Type B pancreatic cell (in vitro differentiated cells): ENCODE data around the gene MGAT5. TPM values are rescaled to one million over a fixed set of nuclear protein-coding genes. Genes with fewer than 3 reads are reported as not detected.

ENCODE experiments used
- DNase-seq: peaks from one replicate; pipeline ENCODE4 v3.0.0; 2021; ENCODE audit warnings: mixed read lengths; ENCODE audit not compliant: unreplicated experiment; ENCODE audit errors: extremely low spot score
- H3K27ac Mint-ChIP-seq: 2 replicates; pipeline ENCODE4 v1.8.0; 2021; ENCODE audit warnings: mild to moderate bottlenecking, mixed read lengths
- H3K27me3 Mint-ChIP-seq: 2 replicates; pipeline ENCODE4 v1.8.0; 2021; ENCODE audit warnings: mixed read lengths
- H3K36me3 Mint-ChIP-seq: 2 replicates; pipeline ENCODE4 v1.8.0; 2021; ENCODE audit warnings: mixed read lengths
- H3K4me1 Mint-ChIP-seq: one replicate; pipeline ENCODE4 v1.8.0; 2021; ENCODE audit warnings: mixed read lengths; ENCODE audit not compliant: unreplicated experiment
- H3K4me3 Mint-ChIP-seq: 2 replicates; pipeline ENCODE4 v1.8.0; 2021; ENCODE audit warnings: mild to moderate bottlenecking, mixed read lengths
- H3K9me3 Mint-ChIP-seq: 2 replicates; pipeline ENCODE4 v1.8.0; 2021; ENCODE audit warnings: mixed read lengths
- total RNA-seq: library from RNA; stranded (reverse); gene quantifications from 2 replicates; pipeline ENCODE4 v1.2.1, GENCODE V29; 2021; ENCODE audit warnings: low replicate concordance
- TF ChIP-seq, protein P1 (sequence below): fragments of 200-600 bp; sonication (generic); conservative IDR thresholded peaks from 2 replicates; pipeline ENCODE4 v1.5.0; 2021; ENCODE audit warnings: antibody characterized with exemption, mild to moderate bottlenecking

The MGAT5 gene
- total RNA-seq, 1 donor from 2014 or later = 37.2 TPM

DNA sequence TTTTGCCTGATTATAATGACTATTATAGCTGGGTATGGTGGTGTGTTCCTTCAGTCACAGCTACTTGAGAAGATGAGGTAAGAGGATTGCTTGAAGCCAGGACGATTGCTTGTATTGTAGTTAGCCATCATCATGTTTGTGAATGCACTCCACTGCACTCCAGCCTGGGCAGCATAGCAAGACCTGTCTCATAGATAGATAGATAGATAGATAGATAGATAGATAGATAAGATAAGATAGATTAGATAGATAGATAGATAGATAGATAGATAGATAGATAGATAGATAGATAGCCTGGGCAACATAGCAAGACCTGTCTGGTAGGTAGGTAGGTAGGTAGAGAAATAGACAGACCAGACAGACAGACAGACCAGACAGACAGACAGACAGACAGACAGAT, 127.3 kb downstream of the MGAT5 start:
- H3K4me3 Mint-ChIP-seq = no peak overlapping the region
- DNase-seq = no peak

DNA sequence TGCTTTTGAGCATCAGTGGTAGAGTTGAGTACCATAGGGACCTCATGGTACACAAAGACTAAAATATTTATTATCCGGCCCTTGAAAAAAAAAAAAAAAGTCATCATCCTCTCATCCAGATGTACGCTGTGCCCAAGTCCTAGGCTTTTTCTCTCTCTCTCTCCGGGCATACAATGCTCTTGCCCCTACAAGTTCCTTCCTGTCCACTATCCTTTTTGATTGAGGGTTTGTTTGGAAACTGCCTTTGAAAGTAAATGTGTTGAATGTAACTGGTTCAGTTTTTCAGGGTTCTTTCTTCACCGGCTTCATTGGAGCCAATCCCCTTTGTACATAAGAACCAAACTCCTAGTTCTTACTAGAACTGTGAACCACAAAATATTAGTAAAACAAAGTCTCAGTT, 130.3 kb downstream of the MGAT5 start:
- Mint-ChIP-seq H3K4me1 (no peaks in the 10 kb centered on the region), H3K9me3 (no peaks in the 10 kb centered on the region), H3K27me3 (no peaks in the 10 kb centered on the region), H3K4me3 (no peak overlapping the region), H3K36me3 (peaks cover 8% of the 10 kb centered on the region), H3K27ac (no peak overlapping the region)
- no peak for DNase-seq
- TF ChIP-seq, protein P1, sequence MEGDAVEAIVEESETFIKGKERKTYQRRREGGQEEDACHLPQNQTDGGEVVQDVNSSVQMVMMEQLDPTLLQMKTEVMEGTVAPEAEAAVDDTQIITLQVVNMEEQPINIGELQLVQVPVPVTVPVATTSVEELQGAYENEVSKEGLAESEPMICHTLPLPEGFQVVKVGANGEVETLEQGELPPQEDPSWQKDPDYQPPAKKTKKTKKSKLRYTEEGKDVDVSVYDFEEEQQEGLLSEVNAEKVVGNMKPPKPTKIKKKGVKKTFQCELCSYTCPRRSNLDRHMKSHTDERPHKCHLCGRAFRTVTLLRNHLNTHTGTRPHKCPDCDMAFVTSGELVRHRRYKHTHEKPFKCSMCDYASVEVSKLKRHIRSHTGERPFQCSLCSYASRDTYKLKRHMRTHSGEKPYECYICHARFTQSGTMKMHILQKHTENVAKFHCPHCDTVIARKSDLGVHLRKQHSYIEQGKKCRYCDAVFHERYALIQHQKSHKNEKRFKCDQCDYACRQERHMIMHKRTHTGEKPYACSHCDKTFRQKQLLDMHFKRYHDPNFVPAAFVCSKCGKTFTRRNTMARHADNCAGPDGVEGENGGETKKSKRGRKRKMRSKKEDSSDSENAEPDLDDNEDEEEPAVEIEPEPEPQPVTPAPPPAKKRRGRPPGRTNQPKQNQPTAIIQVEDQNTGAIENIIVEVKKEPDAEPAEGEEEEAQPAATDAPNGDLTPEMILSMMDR = no peak

More for the DNA sequence above, 127.3 kb downstream of the MGAT5 start:
- no peaks in the 10 kb centered on the region for H3K4me1 Mint-ChIP-seq
- no peaks in the 10 kb centered on the region for H3K27me3 Mint-ChIP-seq
- peaks cover 10% of the 10 kb centered on the region for H3K36me3 Mint-ChIP-seq
- TF ChIP-seq, protein P1 = no peak
- H3K27ac Mint-ChIP-seq = no peak overlapping the region
- no peaks in the 10 kb centered on the region for H3K9me3 Mint-ChIP-seq

DNA sequence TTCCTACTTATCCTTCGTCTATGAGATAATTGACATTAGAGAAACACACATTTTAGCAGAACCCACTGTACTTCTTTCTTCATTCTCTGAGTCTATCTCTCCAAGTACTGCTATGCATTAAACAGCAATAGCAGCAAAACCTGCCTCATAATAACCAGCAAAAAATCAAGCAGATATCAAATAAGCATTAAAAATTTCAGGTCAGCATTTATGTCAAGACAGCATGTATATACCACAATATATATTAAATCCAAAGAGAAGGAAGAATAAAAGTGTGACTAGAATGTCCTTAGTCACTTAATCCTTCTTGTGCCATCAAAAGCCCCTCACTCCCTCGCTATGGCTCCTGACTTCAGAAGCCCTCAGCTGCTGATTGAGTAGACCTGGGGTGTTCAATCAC, 131.3 kb downstream of the MGAT5 start:
- no peak for DNase-seq
- TF ChIP-seq, protein P1 = no peak
- no peaks in the 10 kb centered on the region for H3K27me3 Mint-ChIP-seq
- H3K27ac Mint-ChIP-seq = no peak overlapping the region
- H3K4me3 Mint-ChIP-seq = no peak overlapping the region
- peaks cover 7% of the 10 kb centered on the region for H3K36me3 Mint-ChIP-seq
- H3K9me3 Mint-ChIP-seq = no peaks in the 10 kb centered on the region
- H3K4me1 Mint-ChIP-seq = no peaks in the 10 kb centered on the region

DNA sequence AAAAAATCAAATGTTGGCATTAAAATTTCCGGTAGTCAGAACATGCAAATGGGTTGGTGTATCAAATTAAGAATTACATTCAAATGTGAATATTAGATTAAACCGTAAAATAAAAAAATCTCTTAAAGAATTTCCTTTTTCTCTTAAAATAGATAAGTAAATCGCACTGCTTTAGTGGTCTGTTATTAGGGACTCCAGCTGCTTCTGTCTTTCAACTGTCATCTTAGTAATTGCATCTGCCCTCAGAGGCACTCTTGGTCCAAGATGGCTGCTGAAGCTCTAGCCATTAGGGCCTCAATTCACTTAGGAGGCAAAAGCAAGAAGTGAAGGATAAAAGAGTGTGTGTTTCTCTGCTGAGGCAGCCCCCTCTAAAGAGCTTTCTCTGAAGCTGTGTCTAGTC, 132.4 kb downstream of the MGAT5 start:
- no peak for DNase-seq
- Mint-ChIP-seq H3K4me1 (no peaks in the 10 kb centered on the region), H3K27me3 (no peaks in the 10 kb centered on the region), H3K36me3 (peaks cover 12% of the 10 kb centered on the region), H3K27ac (no peak overlapping the region), H3K9me3 (no peaks in the 10 kb centered on the region), H3K4me3 (no peak overlapping the region)
- TF ChIP-seq, protein P1 = no peak

DNA sequence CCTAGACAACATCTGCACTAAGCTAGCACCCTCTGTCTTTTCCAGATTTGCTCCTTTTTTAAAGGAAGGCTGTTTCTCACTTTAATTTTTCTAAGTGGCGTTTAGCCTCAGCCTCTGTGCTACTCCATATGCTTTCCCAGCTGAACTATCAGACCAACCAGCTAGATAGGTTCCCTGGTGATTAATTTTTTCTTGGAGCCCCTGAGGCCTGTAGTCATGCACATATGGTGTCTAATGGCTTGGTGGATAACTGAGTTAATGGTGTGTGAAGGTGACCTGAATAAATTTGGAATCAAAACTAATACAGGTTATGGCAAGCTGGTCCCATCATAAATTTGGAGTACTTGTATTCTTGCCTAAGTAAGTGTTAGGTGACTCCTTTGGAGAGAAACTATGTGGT, 135.5 kb downstream of the MGAT5 start:
- Mint-ChIP-seq H3K9me3 (no peaks in the 10 kb centered on the region), H3K27ac (no peak overlapping the region), H3K4me1 (peaks cover 4% of the 10 kb centered on the region), H3K36me3 (peaks cover 9% of the 10 kb centered on the region), H3K4me3 (no peak overlapping the region), H3K27me3 (no peaks in the 10 kb centered on the region)
- no peak for DNase-seq
- TF ChIP-seq, protein P1 = no peak

DNA sequence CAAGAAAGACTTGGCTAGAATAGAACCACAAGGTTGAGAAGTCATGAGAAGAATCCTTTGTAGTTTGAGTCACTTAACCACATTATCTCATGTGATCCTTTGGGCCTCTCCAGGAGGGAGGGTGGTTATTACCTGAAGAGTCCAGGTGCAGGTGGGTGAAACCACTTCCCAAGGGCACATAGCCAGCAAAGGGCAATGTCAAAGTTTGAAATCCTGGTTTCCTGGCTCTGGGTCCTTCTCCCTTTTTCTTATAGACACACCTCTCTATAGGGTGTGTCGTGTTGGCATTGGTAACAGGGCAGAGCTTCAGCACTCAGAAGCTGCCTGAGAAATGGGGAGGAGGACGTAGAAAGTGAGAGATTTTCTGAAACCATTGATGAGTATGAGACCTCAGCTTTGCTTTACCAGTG, 137.9 kb downstream of the MGAT5 start:
- TF ChIP-seq, protein P1 = no peak
- H3K9me3 Mint-ChIP-seq = no peaks in the 10 kb centered on the region
- no peak for DNase-seq
- H3K36me3 Mint-ChIP-seq = peaks cover 9% of the 10 kb centered on the region
- H3K27ac Mint-ChIP-seq = no peak overlapping the region
- no peaks in the 10 kb centered on the region for H3K27me3 Mint-ChIP-seq
- H3K4me1 Mint-ChIP-seq = peaks cover 4% of the 10 kb centered on the region
- no peak overlapping the region for H3K4me3 Mint-ChIP-seq
